GM19395 (cell line): Measurements from ENCODE around the gene APBA1.

Source experiments
- ATAC-seq: cut with Tn5 transposase; IDR thresholded peaks from one replicate; pipeline ENCODE4 v1.9.1; 2021; ENCODE audit warnings: mild to moderate bottlenecking, moderate library complexity; ENCODE audit not compliant: unreplicated experiment

APBA1 gene

DNA sequence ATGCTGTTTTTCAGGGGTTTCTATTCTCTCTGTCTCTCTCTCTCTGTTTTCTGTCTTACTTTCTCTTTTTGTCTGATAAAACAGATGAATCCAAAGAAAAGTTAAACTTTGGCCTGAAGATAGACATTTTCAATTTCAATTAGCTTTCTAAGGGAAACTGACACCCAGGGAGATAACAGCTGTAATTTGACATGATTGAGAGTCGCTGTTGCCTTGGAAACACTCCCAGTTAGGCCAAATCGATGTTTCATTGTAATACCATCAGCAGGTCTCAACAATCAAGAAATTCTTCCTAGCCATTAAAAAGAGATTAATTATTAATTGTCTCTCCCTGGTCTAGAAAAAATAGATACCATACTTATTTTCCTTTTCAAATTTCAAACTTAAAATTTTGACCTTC lies 294.2 kb downstream of the APBA1 start:
- ATAC-seq = no peak
